DOHH2 (cell line): ENCODE measurements around the gene SLC4A11.

Source experiments
- CTCF ChIP-seq: fragments of 200-600 bp; sonication (generic); IDR thresholded peaks from one replicate; pipeline ENCODE4 v1.5.1; 2014; ENCODE audit warnings: antibody characterized with exemption, mild to moderate bottlenecking, low read depth, low read length; ENCODE audit not compliant: poor library complexity, severe bottlenecking
- EZH2phosphoT487 ChIP-seq: fragments of 200-600 bp; sonication (generic); IDR thresholded peaks from 2 replicates; pipeline ENCODE4 v1.6.1; 2017; ENCODE audit warnings: borderline replicate concordance, mild to moderate bottlenecking, antibody characterized with exemption, low read length, moderate library complexity, mixed read lengths

GRCh38 chr20:3258429-3258828, 19.4 kb upstream of the SLC4A11 start:
- no peak for TF ChIP-seq CTCF
- TF ChIP-seq EZH2phosphoT487 = no peak
